HFFc6 (cell line): Measurements from ENCODE around the gene WDR62. TPM values are rescaled to one million over a fixed set of nuclear protein-coding genes. Genes with fewer than 3 reads are reported as not detected.

Experiments
- DNase-seq: peaks from one replicate; pipeline ENCODE4 v3.0.0-alpha.2; 2018
- H3K27ac Mint-ChIP-seq: 2 replicates; pipeline ENCODE4 v1.8.0; 2020; ENCODE audit warnings: mild to moderate bottlenecking, mixed read lengths
- H3K27me3 Mint-ChIP-seq: 2 replicates; pipeline ENCODE4 v1.8.0; 2021; ENCODE audit warnings: mild to moderate bottlenecking, moderate library complexity, mixed read lengths; ENCODE audit not compliant: insufficient read depth
- H3K36me3 Mint-ChIP-seq: 2 replicates; pipeline ENCODE4 v1.8.0; 2021; ENCODE audit warnings: low read depth, mixed read lengths
- H3K4me1 Mint-ChIP-seq: 2 replicates; pipeline ENCODE4 v1.8.0; 2020; ENCODE audit warnings: low read depth, mixed read lengths
- H3K4me3 Mint-ChIP-seq: 2 replicates; pipeline ENCODE4 v1.8.0; 2020; ENCODE audit warnings: mild to moderate bottlenecking, moderate library complexity, mixed read lengths
- H3K9me3 Mint-ChIP-seq: 2 replicates; pipeline ENCODE4 v1.8.0; 2020; ENCODE audit warnings: mild to moderate bottlenecking, mixed read lengths
- CTCF ChIP-seq: fragments of 200-600 bp; sonication (generic); IDR thresholded peaks from 2 replicates; pipeline ENCODE4 v1.5.0; 2021; ENCODE audit warnings: antibody characterized with exemption, mild to moderate bottlenecking
- total RNA-seq, 6 experiments: library from RNA; stranded (reverse); fragmentation: NEBNext Ultra II Directional; extraction: Animal tissue kit (Norgen Biotek cat#: 25700); gene quantifications; 2 replicates in 1 of 6; 3 replicates in 5 of 6; pipeline ENCODE4 v1.2.3, GENCODE V29; 2021

Gene WDR62
- total RNA-seq, 6 experiments from 2014 or later, result 6.5 to 13.8 (median 13.0) TPM

- Mint-ChIP-seq H3K27me3 (peaks cover 4% of the 10 kb centered on the region), H3K9me3 (no peaks in the 10 kb centered on the region), H3K36me3 (no peaks in the 10 kb centered on the region), H3K4me1 (peaks cover 37% of the 10 kb centered on the region), H3K27ac (no peak overlapping the region), H3K4me3 (peak overlapping the region; percentile 27; the same call in 1 of the 2 replicates)
- no peak for TF ChIP-seq CTCF
- no peak for DNase-seq
Measured at GRCh38 chr19:36010402-36010801, 44.3 kb upstream of the WDR62 start.

- no peak for DNase-seq
- peaks cover 5% of the 10 kb centered on the region for H3K27me3 Mint-ChIP-seq
- peak overlapping the region; percentile 91 for H3K27ac Mint-ChIP-seq
- peak overlapping the region; percentile 99 for H3K4me3 Mint-ChIP-seq
- H3K9me3 Mint-ChIP-seq, result no peaks in the 10 kb centered on the region
- H3K4me1 Mint-ChIP-seq, result peaks cover 38% of the 10 kb centered on the region
- no peaks in the 10 kb centered on the region for H3K36me3 Mint-ChIP-seq
- no peak for TF ChIP-seq CTCF
Measured at GRCh38 chr19:36013280-36014011, 41.3 kb upstream of the WDR62 start.

- no peak for TF ChIP-seq CTCF
- Mint-ChIP-seq H3K4me1 (peaks cover 34% of the 10 kb centered on the region), H3K9me3 (no peaks in the 10 kb centered on the region), H3K27me3 (peaks cover 5% of the 10 kb centered on the region), H3K27ac (peak within 1 kb of the TSS; percentile 91), H3K36me3 (no peaks in the 10 kb centered on the region), H3K4me3 (peak within 1 kb of the TSS; percentile 99)
- DNase-seq, result peak; percentile 98
Measured at GRCh38 chr19:36014012-36014924, 40.4 kb upstream of the WDR62 start, which contains the start of gene ALKBH6. Gene ALKBH6, minus strand, starts transcription at chr19:36014213. Its CDS starts 816 bp downstream, at chr19:36013397.

GRCh38 chr19:36019061-36019670 is 35.5 kb upstream of the WDR62 start:
- Mint-ChIP-seq H3K9me3 (no peaks in the 10 kb centered on the region), H3K27ac (no peak overlapping the region), H3K4me1 (peaks cover 14% of the 10 kb centered on the region), H3K36me3 (peaks cover 10% of the 10 kb centered on the region; the same call in 1 of the 2 replicates), H3K4me3 (no peak overlapping the region), H3K27me3 (peaks cover 3% of the 10 kb centered on the region)
- TF ChIP-seq CTCF, result no peak
- DNase-seq, result no peak

GRCh38 chr19:36023432-36023831 is 31.3 kb upstream of the WDR62 start:
- no peak for DNase-seq
- Mint-ChIP-seq H3K9me3 (no peaks in the 10 kb centered on the region), H3K27me3 (0 out of 2 replicates have a peak, but pooled peaks cover 1% of the 10 kb centered on the region), H3K4me3 (no peak overlapping the region), H3K36me3 (peaks cover 26% of the 10 kb centered on the region), H3K4me1 (no peaks in the 10 kb centered on the region), H3K27ac (no peak overlapping the region)
- TF ChIP-seq CTCF, result no peak
